ENCODE measurements around the gene MMP13. TPM values are rescaled to one million over a fixed set of nuclear protein-coding genes. Genes with fewer than 3 reads are reported as not detected.

Gene MMP13
- total RNA-seq, 1 experiment from 2014 or later = 2.4 TPM

GRCh38 chr11:102972853-102973252 is 17.3 kb upstream of the MMP13 start:
- ATAC-seq (no peak), DNase-seq (no peak)
- Histone ChIP-seq H3K9ac (ENCODE audit: low read length) (no peak overlapping the region), H3K9me2 (replicated peaks; ENCODE audit: low read length) (no peaks in the 10 kb centered on the region), H3K36me3 (ENCODE audit: low read depth, low read length) (no peaks in the 10 kb centered on the region), H3K4me3 (ENCODE audit: low read length) (no peak overlapping the region), H2AFZ (ENCODE audit: low read length) (no peak overlapping the region), H3K9me3 (ENCODE audit: low read length) (no peaks in the 10 kb centered on the region), H4K20me1 (ENCODE audit: low read length) (no peaks in the 10 kb centered on the region), H3F3A (ENCODE audit: low read length, unreplicated experiment) (peaks cover 4% of the 10 kb centered on the region), H3K4me1 (ENCODE audit: insufficient read depth, low read length) (peaks cover 19% of the 10 kb centered on the region), H3K27me3 (ENCODE audit: low read length) (no peaks in the 10 kb centered on the region), H3K27ac (ENCODE audit: low read length) (no peak overlapping the region), H3K79me2 (ENCODE audit: low read length) (no peaks in the 10 kb centered on the region), H3K4me2 (ENCODE audit: low read length) (no peak overlapping the region)
- intact Hi-C loops (cut with micrococcal nuclease) = no loop called here
- BruUV-seq (replicated peaks) = no TSS peak
- ChIA-PET CTCF (no interaction called here), POLR2A (ENCODE audit: unreplicated experiment) (no interaction called here)
- TF ChIP-seq CTCF (conservative IDR thresholded peaks at IDR 0.05; ENCODE audit: low read depth, low read length) = no peak
- no peak for TF ChIP-seq EZH2phosphoT487 (IDR thresholded peaks at IDR 0.05; ENCODE audit: borderline replicate concordance, low read length)
- TF ChIP-seq EZH2 (IDR thresholded peaks at IDR 0.05; ENCODE audit: low read length, unreplicated experiment) = no peak

- Histone ChIP-seq H2AFZ (ENCODE audit: low read length) (no peak overlapping the region), H3K4me3 (ENCODE audit: low read length) (no peak overlapping the region), H3K9me2 (replicated peaks; ENCODE audit: low read length) (no peaks in the 10 kb centered on the region), H3K27ac (ENCODE audit: low read length) (no peak overlapping the region), H3K4me2 (ENCODE audit: low read length) (no peak overlapping the region), H3K4me1 (ENCODE audit: insufficient read depth, low read length) (peaks cover 19% of the 10 kb centered on the region), H3K27me3 (ENCODE audit: low read length) (no peaks in the 10 kb centered on the region), H3F3A (ENCODE audit: low read length, unreplicated experiment) (peaks cover 4% of the 10 kb centered on the region), H3K79me2 (ENCODE audit: low read length) (no peaks in the 10 kb centered on the region), H4K20me1 (ENCODE audit: low read length) (no peaks in the 10 kb centered on the region), H3K9me3 (ENCODE audit: low read length) (no peaks in the 10 kb centered on the region), H3K9ac (ENCODE audit: low read length) (no peak overlapping the region), H3K36me3 (ENCODE audit: low read depth, low read length) (no peaks in the 10 kb centered on the region)
- DNase-seq (no peak), ATAC-seq (no peak)
- POLR2A ChIA-PET (ENCODE audit: unreplicated experiment) = interaction anchor here (0.6 kb wide), 1 partner anchor 326 kb away, joined by 3 read pairs; no protein-coding TSS in a partner anchor
- TF ChIP-seq EZH2phosphoT487 (IDR thresholded peaks at IDR 0.05; ENCODE audit: borderline replicate concordance, low read length) (no peak), CTCF (conservative IDR thresholded peaks at IDR 0.05; ENCODE audit: low read depth, low read length) (no peak), EZH2 (IDR thresholded peaks at IDR 0.05; ENCODE audit: low read length, unreplicated experiment) (no peak)
- CTCF ChIA-PET = no interaction called here
- intact Hi-C loops (cut with micrococcal nuclease) = no loop called here
- no TSS peak for BruUV-seq (replicated peaks)
These were observed 16.2 kb upstream of the MMP13 start for GRCh38 chr11:102971766-102972165.

- ChIA-PET POLR2A (ENCODE audit: unreplicated experiment) (no interaction called here), CTCF (interaction anchor here (0.7 kb wide), 1 partner anchor 10 kb away, joined by 4 read pairs; no protein-coding TSS in a partner anchor)
- H3K79me2 ChIP-seq (ENCODE audit: low read length) = no peaks in the 10 kb centered on the region
- H3K27me3 ChIP-seq (ENCODE audit: low read length) = no peaks in the 10 kb centered on the region
- H2AFZ ChIP-seq (ENCODE audit: low read length) = no peak overlapping the region
- intact Hi-C loops (cut with micrococcal nuclease) = no loop called here
- no peaks in the 10 kb centered on the region for H3K9me3 ChIP-seq (ENCODE audit: low read length)
- ATAC-seq (no peak), DNase-seq (no peak)
- no peak for TF ChIP-seq CTCF (conservative IDR thresholded peaks at IDR 0.05; ENCODE audit: low read depth, low read length)
- TF ChIP-seq EZH2 (IDR thresholded peaks at IDR 0.05; ENCODE audit: low read length, unreplicated experiment) = no peak
- no peak for TF ChIP-seq EZH2phosphoT487 (IDR thresholded peaks at IDR 0.05; ENCODE audit: borderline replicate concordance, low read length)
- no peaks in the 10 kb centered on the region for H4K20me1 ChIP-seq (ENCODE audit: low read length)
- BruUV-seq (replicated peaks) = no TSS peak
- H3K9me2 ChIP-seq (replicated peaks; ENCODE audit: low read length) = no peaks in the 10 kb centered on the region
- H3K36me3 ChIP-seq (ENCODE audit: low read depth, low read length) = no peaks in the 10 kb centered on the region
- no peak overlapping the region for H3K9ac ChIP-seq (ENCODE audit: low read length)
- H3K4me2 ChIP-seq (ENCODE audit: low read length) = no peak overlapping the region
- no peak overlapping the region for H3K4me3 ChIP-seq (ENCODE audit: low read length)
- no peaks in the 10 kb centered on the region for H3F3A ChIP-seq (ENCODE audit: low read length, unreplicated experiment)
- H3K27ac ChIP-seq (ENCODE audit: low read length) = no peak overlapping the region
- peaks cover 19% of the 10 kb centered on the region for H3K4me1 ChIP-seq (ENCODE audit: insufficient read depth, low read length)
These were observed 12.0 kb upstream of the MMP13 start for GRCh38 chr11:102967497-102967896.

Data from PC-3 (cell line).